A673 (cell line): ENCODE data around the gene KCNF1. TPM values are rescaled to one million over a fixed set of nuclear protein-coding genes. Genes with fewer than 3 reads are reported as not detected.
A peak's percentile ranks its signal among the peaks of the same experiment; 100 is the strongest.

Experiments used
- BruUV-seq: library from RNA; stranded (reverse); fragments of 400-500 nt; replicated peaks from 2 replicates; lab custom pipeline; 2021; lab: Mats Ljungman, UMichigan
- CTCF ChIA-PET: fragments of 300-600 bp; sonication (Branson Sonifier 250); formaldehyde crosslinking; loops from one replicate; lab custom pipeline; 2022; ENCODE audit warnings: antibody characterized with exemption; lab: Charles Lee
- POLR2A ChIA-PET: fragments of 300-600 bp; sonication (Branson Sonifier 250); formaldehyde crosslinking; loops from one replicate; lab custom pipeline; 2022; ENCODE audit warnings: antibody characterized with exemption; ENCODE audit not compliant: low non-redundant PET; lab: Charles Lee
- DNase-seq: peaks from one replicate; pipeline ENCODE4 v3.0.0-alpha.2; 2015; ENCODE audit warnings: low spot score
- H3K27ac ChIP-seq: fragments of 200-600 bp; sonication (generic); 2 replicates; pipeline ENCODE4 v1.5.1; 2016; ENCODE audit warnings: mixed run types, low read depth, mild to moderate bottlenecking, mixed read lengths, antibody characterized with exemption, low read length; ENCODE audit not compliant: poor library complexity, severe bottlenecking
- H3K27me3 ChIP-seq: fragments of 200-600 bp; sonication (generic); replicated peaks from 2 replicates; pipeline ENCODE4 v1.6.1; 2017; ENCODE audit warnings: mixed run types, low read depth, mild to moderate bottlenecking, mixed read lengths, antibody characterized with exemption, low read length; ENCODE audit not compliant: insufficient read depth, poor library complexity
- H3K36me3 ChIP-seq: fragments of 200-600 bp; sonication (generic); 2 replicates; pipeline ENCODE4 v1.6.1; 2016; ENCODE audit warnings: mixed run types, mild to moderate bottlenecking, mixed read lengths, antibody characterized with exemption, low read length; ENCODE audit not compliant: insufficient read depth, poor library complexity, severe bottlenecking
- H3K4me1 ChIP-seq: fragments of 200-600 bp; sonication (generic); 2 replicates; pipeline ENCODE4 v1.6.1; 2017; ENCODE audit warnings: mixed run types, mild to moderate bottlenecking, mixed read lengths, antibody characterized with exemption, low read length; ENCODE audit not compliant: insufficient read depth, poor library complexity, severe bottlenecking
- H3K4me3 ChIP-seq: fragments of 200-600 bp; sonication (generic); 2 replicates; pipeline ENCODE4 v1.5.1; 2016; ENCODE audit warnings: low read depth, mixed run types, mild to moderate bottlenecking, mixed read lengths, low read length; ENCODE audit not compliant: poor library complexity, severe bottlenecking
- H3K9me3 ChIP-seq: fragments of 200-600 bp; sonication (generic); 2 replicates; pipeline ENCODE4 v1.6.1; 2016; ENCODE audit warnings: mixed run types, low read depth, mild to moderate bottlenecking, mixed read lengths, antibody characterized with exemption, low read length; ENCODE audit not compliant: poor library complexity, severe bottlenecking
- CTCF ChIP-seq: fragments of 300-800, 200-600 bp; sonication (generic); conservative IDR thresholded peaks from 2 replicates; pipeline ENCODE4 v1.5.1; 2017; ENCODE audit warnings: low read depth, mild to moderate bottlenecking, antibody characterized with exemption, low read length, moderate library complexity, mixed read lengths
- EZH2 ChIP-seq: fragments of 200-600 bp; sonication (generic); IDR thresholded peaks from 2 replicates; pipeline ENCODE4 v1.6.1; 2017; ENCODE audit warnings: borderline replicate concordance, low read depth, mild to moderate bottlenecking, mixed read lengths, antibody characterized with exemption, low read length; ENCODE audit not compliant: poor library complexity, severe bottlenecking
- intact Hi-C: fragments of 100-400 bp; cut with micrococcal nuclease; formaldehyde crosslinking; loops from one replicate; pipeline ENCODE4 v1.10.0; 2022; ENCODE audit not compliant: unreplicated experiment
- total RNA-seq: library from RNA; stranded (reverse); gene quantifications from 2 replicates; pipeline ENCODE4 v1.2.3, GENCODE V29; 2021

The KCNF1 gene
- total RNA-seq, 1 experiment from 2014 or later, result 0.32 TPM

DNA sequence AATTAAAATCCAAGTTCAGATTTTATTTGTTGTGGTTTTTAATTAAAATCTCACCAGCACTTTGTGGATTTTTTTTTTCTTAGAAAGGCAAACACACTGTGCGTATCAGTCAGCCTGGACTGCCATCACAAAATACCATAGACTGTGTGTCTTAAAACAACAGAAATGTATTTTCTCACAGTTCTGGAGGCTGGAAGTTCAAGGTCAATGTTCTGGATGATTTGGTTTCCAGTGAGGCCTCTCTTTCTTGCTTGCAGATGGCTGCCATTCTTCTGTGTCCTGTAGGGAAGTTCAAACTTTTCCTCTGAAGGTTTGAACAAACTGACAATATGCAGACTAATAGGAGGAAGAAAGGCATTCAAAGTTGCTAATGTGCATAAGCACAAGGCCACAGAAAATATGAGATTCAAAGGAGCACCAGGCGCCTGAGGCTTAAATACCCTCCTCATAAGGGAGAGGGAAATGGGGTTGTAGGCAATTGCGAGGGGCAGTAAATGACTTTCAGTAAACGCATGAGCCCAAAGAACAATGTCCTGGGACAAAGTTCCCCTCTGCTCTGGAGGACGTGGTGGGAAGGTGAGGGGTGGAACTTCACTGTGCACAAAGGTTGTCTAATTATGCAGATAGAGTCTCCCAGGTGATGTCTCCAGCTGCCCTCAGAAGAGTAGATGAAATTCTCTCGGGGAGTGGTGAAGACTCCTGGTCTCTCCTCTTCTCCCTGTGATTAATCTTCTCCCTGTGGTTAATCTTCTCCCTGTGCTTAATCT, 26.5 kb upstream of the KCNF1 start:
- no peak for TF ChIP-seq CTCF
- Histone ChIP-seq H3K9me3 (no peaks in the 10 kb centered on the region), H3K4me1 (peaks cover 53% of the 10 kb centered on the region), H3K4me3 (no peak overlapping the region), H3K36me3 (no peaks in the 10 kb centered on the region), H3K27ac (peak overlapping the region; percentile 73), H3K27me3 (no peaks in the 10 kb centered on the region)
- TSS peak; percentile 54 for BruUV-seq
- intact Hi-C loops, result loop anchor here (2.0 kb wide), 1 partner anchor 16 kb away; no protein-coding TSS in a partner anchor
- CTCF ChIA-PET, result interaction anchor here (0.6 to 1.8 kb wide), 3 partner anchors 15 to 25 kb away, joined by 3 to 7 read pairs (median 3); no protein-coding TSS in a partner anchor
- no peak for DNase-seq
- POLR2A ChIA-PET, result no interaction called here

GRCh38 chr2:10887476-10887875, 24.3 kb upstream of the KCNF1 start:
- H3K4me1 ChIP-seq, result peaks cover 47% of the 10 kb centered on the region
- ChIA-PET CTCF (no interaction called here), POLR2A (interaction anchor here (0.6 kb wide), 1 partner anchor 447 kb away, joined by 5 read pairs; no protein-coding TSS in a partner anchor)
- DNase-seq, result no peak
- no peaks in the 10 kb centered on the region for H3K9me3 ChIP-seq
- H3K27me3 ChIP-seq, result no peaks in the 10 kb centered on the region
- H3K36me3 ChIP-seq, result no peaks in the 10 kb centered on the region
- no peak overlapping the region for H3K4me3 ChIP-seq
- no peak overlapping the region for H3K27ac ChIP-seq
- no TSS peak for BruUV-seq
- TF ChIP-seq CTCF (no peak), EZH2 (no peak)
- intact Hi-C loops, result no loop called here

GRCh38 chr2:10889651-10890215, 22.0 kb upstream of the KCNF1 start:
- H3K27me3 ChIP-seq, result no peaks in the 10 kb centered on the region
- POLR2A ChIA-PET, result no interaction called here

More at GRCh38 chr2:10889651-10890215, 22.0 kb upstream of the KCNF1 start:
- CTCF ChIA-PET, result interaction anchor here (1.2 kb wide), 1 partner anchor 14 kb away, joined by 3 read pairs; no protein-coding TSS in a partner anchor
- Histone ChIP-seq H3K4me1 (peaks cover 26% of the 10 kb centered on the region), H3K27ac (no peak overlapping the region), H3K36me3 (no peaks in the 10 kb centered on the region), H3K9me3 (no peaks in the 10 kb centered on the region), H3K4me3 (no peak overlapping the region)
- no peak for DNase-seq
- intact Hi-C loops, result no loop called here
- no TSS peak for BruUV-seq
- TF ChIP-seq EZH2 (no peak), CTCF (no peak)
